Measurements from ENCODE around the gene CPT2.
A peak's percentile ranks its signal among the peaks of the same experiment; 100 is the strongest.
"Not testable (repeated sequence)": the region's sequence is repeated elsewhere in the genome, so short reads cannot be mapped to it uniquely, and the experiment has no call there.

CPT2 gene

DNA sequence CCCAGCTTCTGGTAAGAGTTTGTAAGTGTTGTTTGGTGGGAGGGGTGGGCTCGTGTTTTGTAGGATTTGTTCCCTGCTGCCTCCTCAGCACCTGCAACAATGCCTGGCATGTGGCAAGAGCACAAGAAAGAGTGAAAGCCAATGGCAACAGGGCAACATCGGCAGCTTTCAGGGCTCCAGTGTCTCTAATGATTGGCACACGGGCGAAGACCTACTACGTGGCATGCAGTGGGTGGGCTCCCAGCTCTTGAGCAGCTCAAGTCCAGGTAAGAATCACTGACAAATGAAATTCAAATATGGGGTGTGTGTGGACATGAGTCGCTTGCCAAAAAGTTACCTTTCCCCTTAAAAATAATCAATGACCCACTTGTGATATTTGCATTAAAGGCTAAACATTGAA is 30.3 kb upstream of the CPT2 start:
- Mint-ChIP-seq H3K9me3 (no peaks in the 10 kb centered on the region), H3K36me3 (ENCODE audit: insufficient read depth) (no peaks in the 10 kb centered on the region), H3K27ac (ENCODE audit: low read depth) (peak overlapping the region; percentile 13), H3K4me1 (no peaks in the 10 kb centered on the region), H3K4me3 (no peak overlapping the region), H3K27me3 (peaks cover 33% of the 10 kb centered on the region)
- ATAC-seq (replicated peaks; ENCODE audit: extremely low read depth, poor library complexity, severe bottlenecking) (no peak), DNase-seq (ENCODE audit: low spot score in 2 of 2) (no peak)

GRCh38 chr1:53166912-53167311 is 29.7 kb upstream of the CPT2 start:
- H3K4me3 Mint-ChIP-seq = no peak overlapping the region
- no peak for ATAC-seq (replicated peaks; ENCODE audit: extremely low read depth, poor library complexity, severe bottlenecking)
- no peak for DNase-seq (ENCODE audit: low spot score in 2 of 2)
- no peak overlapping the region for H3K27ac Mint-ChIP-seq (ENCODE audit: low read depth)
- no peaks in the 10 kb centered on the region for H3K9me3 Mint-ChIP-seq
- peaks cover 33% of the 10 kb centered on the region for H3K27me3 Mint-ChIP-seq
- no peaks in the 10 kb centered on the region for H3K4me1 Mint-ChIP-seq
- H3K36me3 Mint-ChIP-seq (ENCODE audit: insufficient read depth) = no peaks in the 10 kb centered on the region

DNA sequence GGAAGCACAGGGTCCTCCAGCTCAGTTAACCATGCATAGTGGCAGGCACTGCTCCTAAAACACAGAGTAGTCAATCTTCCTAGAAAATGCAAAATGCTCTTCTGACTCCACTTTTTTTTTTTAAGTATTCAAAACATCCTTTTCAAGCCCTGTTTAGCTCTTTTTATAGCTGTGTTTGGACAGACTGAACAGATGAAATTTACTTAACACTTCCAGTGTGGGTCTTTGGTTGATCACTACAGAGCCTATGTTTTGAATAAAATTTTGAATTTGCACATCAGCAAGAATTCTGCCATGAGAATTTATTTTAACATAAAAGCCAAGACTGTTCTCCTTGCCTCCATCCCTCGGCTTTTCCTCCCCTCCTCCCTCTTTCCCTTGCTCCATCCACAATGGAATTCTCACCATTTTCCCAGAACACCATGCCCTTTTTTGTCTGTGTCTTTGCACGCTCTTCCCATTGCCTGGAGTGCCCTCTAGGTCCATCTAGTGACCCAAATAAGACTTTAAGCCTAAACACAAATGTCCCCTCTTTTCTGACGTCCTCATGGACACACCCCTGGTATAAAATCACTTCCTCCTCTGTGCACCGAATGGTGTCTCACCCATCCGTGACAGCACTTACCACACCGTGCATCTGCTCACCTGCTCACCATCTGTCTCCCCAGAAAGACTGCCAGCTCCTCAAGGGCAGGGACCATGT is 24.0 kb upstream of the CPT2 start:
- Mint-ChIP-seq H3K36me3 (ENCODE audit: insufficient read depth) (peaks cover 2% of the 10 kb centered on the region), H3K4me3 (no peak overlapping the region), H3K27ac (ENCODE audit: low read depth) (peak overlapping the region; percentile 68), H3K9me3 (no peaks in the 10 kb centered on the region), H3K27me3 (peaks cover 23% of the 10 kb centered on the region), H3K4me1 (peaks cover 7% of the 10 kb centered on the region)
- peak; percentile 83 for ATAC-seq (replicated peaks; ENCODE audit: extremely low read depth, poor library complexity, severe bottlenecking)
- no peak for DNase-seq (ENCODE audit: low spot score in 2 of 2)

DNA sequence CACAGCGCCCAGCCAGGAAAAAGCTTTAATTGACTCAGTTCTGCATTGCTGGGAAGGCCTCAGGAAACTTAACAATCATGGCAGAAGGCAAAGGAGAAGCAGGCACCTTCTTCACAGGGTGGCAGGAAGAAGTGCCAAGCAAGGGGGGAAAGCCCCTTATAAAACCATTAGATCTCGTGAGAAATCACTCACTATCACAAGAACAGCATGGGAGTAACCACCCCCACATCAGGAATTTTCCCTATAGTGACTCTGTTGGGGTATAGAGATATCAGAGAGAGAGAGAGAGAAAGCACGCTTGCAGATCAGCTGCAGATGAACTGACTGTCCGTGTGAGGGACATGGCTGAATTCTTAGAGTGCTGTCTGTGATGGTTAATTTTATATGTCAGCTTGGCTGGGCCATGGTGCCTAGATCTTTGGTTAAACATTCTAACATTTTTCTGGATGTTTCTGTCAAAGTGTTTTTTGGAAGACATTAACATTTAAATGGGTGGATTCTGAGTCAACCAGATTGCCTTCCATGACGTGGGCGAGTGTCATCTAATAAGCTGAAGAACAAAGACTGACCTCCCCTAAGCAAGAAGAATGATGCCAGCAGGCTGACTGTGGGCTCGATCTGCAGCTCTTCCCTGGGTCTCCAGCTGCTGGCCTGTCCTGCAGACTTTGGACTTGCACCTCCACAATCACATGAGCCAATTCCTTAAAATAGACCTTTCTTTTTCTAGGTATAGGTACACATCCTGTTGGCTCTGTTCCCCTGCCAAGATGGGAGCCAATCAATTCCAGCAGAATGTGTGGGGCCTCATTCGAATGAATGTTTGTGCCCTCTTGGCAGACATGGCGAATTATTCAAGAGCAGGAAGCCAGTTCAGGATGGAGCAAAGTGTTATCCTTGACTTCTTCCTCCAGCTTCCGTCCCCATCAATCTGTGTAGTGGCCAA is 21.4 kb upstream of the CPT2 start:
- H3K36me3 Mint-ChIP-seq (ENCODE audit: insufficient read depth) = peaks cover 2% of the 10 kb centered on the region
- no peak for DNase-seq (ENCODE audit: low spot score in 2 of 2)
- H3K4me3 Mint-ChIP-seq = no peak overlapping the region
- H3K4me1 Mint-ChIP-seq = peaks cover 7% of the 10 kb centered on the region
- ATAC-seq (replicated peaks; ENCODE audit: extremely low read depth, poor library complexity, severe bottlenecking) = no peak
- no peaks in the 10 kb centered on the region for H3K9me3 Mint-ChIP-seq
- H3K27me3 Mint-ChIP-seq = peaks cover 24% of the 10 kb centered on the region
- H3K27ac Mint-ChIP-seq (ENCODE audit: low read depth) = no peak overlapping the region

DNA sequence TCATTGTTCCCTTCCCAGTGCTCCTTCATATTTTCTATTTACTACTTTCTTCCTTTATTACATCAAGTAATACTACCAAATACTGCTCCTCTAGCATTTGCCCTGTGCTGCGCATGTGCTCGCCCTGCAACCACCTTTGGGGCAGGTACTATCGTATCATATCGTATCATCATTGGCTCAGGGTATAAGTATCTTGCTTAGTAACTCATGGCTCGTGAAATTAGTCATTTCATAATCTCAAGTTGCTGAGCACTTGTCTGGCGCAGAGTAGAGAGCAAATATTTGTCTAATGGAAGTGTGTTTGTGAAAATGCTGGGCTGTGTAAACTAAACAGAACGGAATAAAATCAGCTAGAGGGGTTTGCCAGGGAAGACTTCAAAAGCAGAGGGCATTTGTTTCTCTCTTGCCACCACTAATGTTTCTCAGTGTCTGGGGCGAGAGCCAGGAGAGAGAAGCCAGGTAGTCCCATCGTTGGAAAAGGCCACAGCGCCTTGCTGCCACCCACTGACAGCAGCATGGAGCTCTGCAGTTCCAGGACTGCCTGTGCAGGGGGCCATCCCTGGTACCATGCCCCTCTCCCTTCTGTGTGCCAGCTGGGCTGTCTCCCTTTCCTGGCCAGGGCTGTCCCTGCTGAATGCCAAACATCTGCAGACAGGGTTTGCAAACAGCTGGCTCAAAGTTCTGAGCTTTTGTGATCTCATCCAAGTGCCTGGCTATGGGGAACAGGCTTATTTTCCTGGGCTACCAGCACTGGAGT is 20.0 kb upstream of the CPT2 start:
- Mint-ChIP-seq H3K27ac (ENCODE audit: low read depth) (no peak overlapping the region), H3K4me1 (peaks cover 7% of the 10 kb centered on the region), H3K36me3 (ENCODE audit: insufficient read depth) (peaks cover 2% of the 10 kb centered on the region), H3K9me3 (no peaks in the 10 kb centered on the region), H3K27me3 (peaks cover 24% of the 10 kb centered on the region), H3K4me3 (no peak overlapping the region)
- ATAC-seq (replicated peaks; ENCODE audit: extremely low read depth, poor library complexity, severe bottlenecking) (no peak), DNase-seq (ENCODE audit: low spot score in 2 of 2) (no peak)

GRCh38 chr1:53180226-53180625 is 16.4 kb upstream of the CPT2 start:
- no peak overlapping the region for H3K4me3 Mint-ChIP-seq
- H3K9me3 Mint-ChIP-seq = no peaks in the 10 kb centered on the region
- H3K27ac Mint-ChIP-seq (ENCODE audit: low read depth) = no peak overlapping the region
- no peak for DNase-seq (ENCODE audit: low spot score in 2 of 2)
- ATAC-seq (replicated peaks; ENCODE audit: extremely low read depth, poor library complexity, severe bottlenecking) = no peak
- no peaks in the 10 kb centered on the region for H3K4me1 Mint-ChIP-seq
- H3K27me3 Mint-ChIP-seq = peaks cover 24% of the 10 kb centered on the region
- H3K36me3 Mint-ChIP-seq (ENCODE audit: insufficient read depth) = no peaks in the 10 kb centered on the region

DNA sequence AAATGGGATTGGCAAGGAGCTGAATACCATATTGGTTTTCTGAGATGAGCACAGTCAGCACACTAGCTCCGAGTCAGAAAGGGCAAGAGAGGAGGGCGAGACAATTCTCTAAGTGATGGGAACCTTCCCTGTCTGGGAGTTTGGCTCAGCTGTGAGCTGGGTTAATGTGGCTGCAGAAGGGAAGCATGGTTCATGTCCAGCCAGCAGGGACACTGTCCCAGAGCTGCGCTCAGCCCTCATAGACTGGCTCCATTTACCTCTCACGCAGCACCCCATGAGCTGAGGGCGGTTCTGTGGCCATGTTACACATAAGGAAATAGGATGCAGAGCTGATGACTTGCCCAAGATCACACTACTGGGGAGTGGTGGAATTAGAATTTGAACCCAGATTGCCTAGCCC is 15.7 kb upstream of the CPT2 start:
- no peaks in the 10 kb centered on the region for H3K4me1 Mint-ChIP-seq
- H3K9me3 Mint-ChIP-seq = no peaks in the 10 kb centered on the region
- H3K27me3 Mint-ChIP-seq = peaks cover 17% of the 10 kb centered on the region
- no peak for ATAC-seq (replicated peaks; ENCODE audit: extremely low read depth, poor library complexity, severe bottlenecking)
- H3K27ac Mint-ChIP-seq (ENCODE audit: low read depth) = no peak overlapping the region
- H3K4me3 Mint-ChIP-seq = no peak overlapping the region
- DNase-seq (ENCODE audit: low spot score in 2 of 2) = no peak
- no peaks in the 10 kb centered on the region for H3K36me3 Mint-ChIP-seq (ENCODE audit: insufficient read depth)

DNA sequence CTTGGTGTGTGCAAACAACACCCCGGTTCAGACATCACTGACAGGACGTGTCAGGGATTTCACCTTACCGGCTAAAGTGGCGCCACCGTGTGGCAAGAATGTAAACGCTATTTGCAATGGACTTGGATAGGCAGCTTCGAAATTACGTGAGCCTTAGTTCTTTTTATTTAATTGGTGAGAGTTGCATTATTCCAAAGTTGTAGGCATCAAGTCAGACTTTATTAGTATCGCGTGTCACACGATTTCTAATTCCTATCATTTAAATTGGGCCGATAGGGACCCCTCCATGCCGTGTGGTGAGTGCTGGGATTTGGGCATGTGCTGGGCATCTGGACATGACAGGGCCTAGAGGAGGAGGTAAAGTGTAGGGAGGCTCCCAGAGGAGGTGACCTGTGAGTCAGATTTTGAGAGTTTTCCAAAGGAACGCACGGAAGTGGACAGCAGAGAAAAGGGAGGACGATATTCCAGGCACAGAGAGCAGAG is 14.5 kb upstream of the CPT2 start:
- H3K4me1 Mint-ChIP-seq = no peaks in the 10 kb centered on the region

GRCh38 chr1:53182716-53183094 is 13.9 kb upstream of the CPT2 start:
- H3K36me3 Mint-ChIP-seq (ENCODE audit: insufficient read depth) = no peaks in the 10 kb centered on the region
- DNase-seq (ENCODE audit: low spot score in 2 of 2) (no peak), ATAC-seq (replicated peaks; ENCODE audit: extremely low read depth, poor library complexity, severe bottlenecking) (no peak)
- H3K27ac Mint-ChIP-seq (ENCODE audit: low read depth) = no peak overlapping the region
- no peaks in the 10 kb centered on the region for H3K9me3 Mint-ChIP-seq
- H3K4me1 Mint-ChIP-seq = no peaks in the 10 kb centered on the region
- H3K4me3 Mint-ChIP-seq = no peak overlapping the region
- H3K27me3 Mint-ChIP-seq = no peaks in the 10 kb centered on the region

More for the DNA sequence above, 14.5 kb upstream of the CPT2 start:
- no peaks in the 10 kb centered on the region for H3K36me3 Mint-ChIP-seq (ENCODE audit: insufficient read depth)
- no peak overlapping the region for H3K27ac Mint-ChIP-seq (ENCODE audit: low read depth)
- no peaks in the 10 kb centered on the region for H3K9me3 Mint-ChIP-seq
- DNase-seq (ENCODE audit: low spot score in 2 of 2) (peak; percentile 72 to 82), ATAC-seq (replicated peaks; ENCODE audit: extremely low read depth, poor library complexity, severe bottlenecking) (peak; percentile 82)
- peaks cover 5% of the 10 kb centered on the region for H3K27me3 Mint-ChIP-seq
- no peak overlapping the region for H3K4me3 Mint-ChIP-seq

GRCh38 chr1:53183095-53183990 is 13.3 kb upstream of the CPT2 start:
- H3K27ac Mint-ChIP-seq (ENCODE audit: low read depth) = no peak overlapping the region
- H3K36me3 Mint-ChIP-seq (ENCODE audit: insufficient read depth) = no peaks in the 10 kb centered on the region
- no peak overlapping the region for H3K4me3 Mint-ChIP-seq
- H3K4me1 Mint-ChIP-seq = no peaks in the 10 kb centered on the region
- H3K9me3 Mint-ChIP-seq = no peaks in the 10 kb centered on the region
- H3K27me3 Mint-ChIP-seq = no peaks in the 10 kb centered on the region
- no peak for DNase-seq (ENCODE audit: low spot score in 2 of 2)
- no peak for ATAC-seq (replicated peaks; ENCODE audit: extremely low read depth, poor library complexity, severe bottlenecking)

GRCh38 chr1:53185955-53186297 is 10.7 kb upstream of the CPT2 start:
- H3K36me3 Mint-ChIP-seq (ENCODE audit: insufficient read depth); H3K27me3 Mint-ChIP-seq: not testable (repeated sequence)

DNA sequence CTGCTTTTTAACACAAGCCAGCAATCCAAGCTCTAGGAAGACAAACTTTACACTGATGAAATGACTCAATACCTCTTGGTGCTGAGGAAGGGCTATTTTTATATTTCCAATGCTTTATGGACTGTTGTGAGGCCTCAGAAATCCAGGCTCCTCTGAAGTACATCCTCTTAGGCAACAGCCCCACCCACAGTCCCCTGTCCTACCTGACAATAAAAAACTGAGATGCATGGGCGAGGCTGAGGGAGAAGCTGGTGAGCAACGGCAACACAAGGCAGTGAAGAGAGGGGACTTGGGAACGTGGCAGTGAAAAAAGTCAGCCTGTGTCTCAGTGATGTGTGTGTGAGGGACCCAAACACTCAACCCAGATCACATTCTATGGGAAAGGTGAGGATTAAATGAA is 10.1 kb upstream of the CPT2 start:
- DNase-seq (ENCODE audit: low spot score in 2 of 2) = no peak
- ATAC-seq (replicated peaks; ENCODE audit: extremely low read depth, poor library complexity, severe bottlenecking) = no peak
- no peak overlapping the region for H3K4me3 Mint-ChIP-seq
- H3K9me3 Mint-ChIP-seq = no peaks in the 10 kb centered on the region
- H3K4me1 Mint-ChIP-seq = no peaks in the 10 kb centered on the region
- H3K27ac Mint-ChIP-seq (ENCODE audit: low read depth) = no peak overlapping the region
- H3K36me3 Mint-ChIP-seq (ENCODE audit: insufficient read depth) = no peaks in the 10 kb centered on the region
- no peaks in the 10 kb centered on the region for H3K27me3 Mint-ChIP-seq

More at GRCh38 chr1:53185955-53186297, 10.7 kb upstream of the CPT2 start:
- not testable (repeated sequence) for H3K9me3 Mint-ChIP-seq; ATAC-seq (replicated peaks; ENCODE audit: extremely low read depth, poor library complexity, severe bottlenecking); H3K4me3 Mint-ChIP-seq; H3K4me1 Mint-ChIP-seq; DNase-seq (ENCODE audit: low spot score in 2 of 2); H3K27ac Mint-ChIP-seq (ENCODE audit: low read depth)

All from central memory CD8-positive, alpha-beta T cell (primary cell).